Stimulated activated CD4-positive, alpha-beta T cell treated with anti-CD3 and anti-CD28 coated beads, Interleukin-4, amount 100 ng/mL, for 24 hours (primary cell): ENCODE results near the gene YIPF1.
"Not testable (repeated sequence)": the region's sequence is repeated elsewhere in the genome, so short reads cannot be mapped to it uniquely, and the experiment has no call there.

ENCODE experiments used
- DNase-seq: peaks from one replicate; pipeline ENCODE4 v3.0.0-alpha.2; 2020

YIPF1 gene

GRCh38 chr1:53893999-53894636 is 4.5 kb upstream of the YIPF1 start, which contains the start of gene DIO1:
Gene DIO1, plus strand, starts transcription at chr1:53894187. Its CDS starts 24 bp downstream, at chr1:53894211.
- no peak for DNase-seq

DNA sequence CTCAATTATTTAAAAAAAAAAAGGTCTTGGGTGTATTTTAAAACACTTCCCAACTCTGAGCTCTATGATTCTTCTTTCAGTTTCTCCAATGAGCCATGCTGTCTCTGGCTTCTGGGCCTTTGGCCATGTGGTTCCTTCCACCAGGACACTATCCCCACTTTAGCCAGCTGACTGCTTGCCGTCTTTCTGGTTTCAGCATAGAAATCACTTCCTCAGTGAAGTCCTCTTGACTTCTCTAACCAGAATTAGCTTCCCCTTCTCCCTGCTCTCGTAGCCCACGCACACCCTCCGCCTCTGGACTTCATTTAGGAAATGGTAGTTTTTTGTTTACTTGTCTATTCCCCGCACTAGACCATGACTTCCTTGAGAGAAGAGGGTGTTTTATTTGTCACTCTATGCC is 3.3 kb upstream of the YIPF1 start:
- no peak for DNase-seq

DNA sequence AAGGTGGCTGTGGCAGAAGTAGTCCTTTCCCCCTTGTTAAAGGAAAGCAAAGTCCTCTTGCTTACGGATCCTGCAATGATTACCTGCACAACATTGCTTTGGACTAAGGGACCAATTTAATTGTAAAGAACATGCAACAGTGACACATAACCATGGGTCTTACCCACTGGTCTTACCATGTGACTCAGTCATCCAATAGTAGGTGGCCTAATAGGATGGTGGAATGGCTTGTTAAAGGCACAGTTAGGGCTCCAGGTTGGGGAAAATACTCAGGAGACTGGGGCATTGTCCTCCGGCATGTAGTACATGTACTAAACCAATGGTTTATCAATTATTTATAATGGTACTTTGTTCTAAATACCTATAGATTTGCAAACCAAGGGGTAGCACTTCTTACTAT is 2.1 kb upstream of the YIPF1 start:
- DNase-seq: no peak

- no peak for DNase-seq
Observed at GRCh38 chr1:53891018-53891417, 1.4 kb upstream of the YIPF1 start.

GRCh38 chr1:53890522-53890941 is 935 bp upstream of the YIPF1 start:
- peak; percentile 18 for DNase-seq

DNA sequence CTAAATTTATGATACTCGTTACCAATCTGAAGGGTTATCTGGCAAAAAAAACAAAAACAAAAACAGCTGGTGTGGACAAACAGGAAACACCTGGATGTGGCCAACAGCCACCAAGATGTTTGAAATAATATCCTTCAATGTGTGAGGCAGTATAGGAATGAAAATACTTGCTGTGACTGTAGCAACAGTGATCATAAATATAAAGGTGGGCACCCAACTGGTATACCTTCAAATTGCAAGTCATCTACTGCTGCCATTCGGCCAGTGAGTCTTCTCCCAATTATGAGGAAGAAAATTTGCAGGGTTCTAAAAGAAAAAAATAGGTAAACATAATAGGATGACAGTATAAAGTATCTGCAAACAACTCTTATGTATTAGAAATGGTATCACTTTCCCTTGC is 916 bp downstream of the YIPF1 start:
- no peak for DNase-seq

- DNase-seq: not testable (repeated sequence)
Observed at GRCh38 chr1:53883600-53883999, 6.0 kb downstream of the YIPF1 start.

GRCh38 chr1:53881853-53882252 is 7.7 kb downstream of the YIPF1 start:
- DNase-seq: not testable (repeated sequence)

GRCh38 chr1:53878492-53879105 is 11.0 kb downstream of the YIPF1 start:
- no peak for DNase-seq

DNA sequence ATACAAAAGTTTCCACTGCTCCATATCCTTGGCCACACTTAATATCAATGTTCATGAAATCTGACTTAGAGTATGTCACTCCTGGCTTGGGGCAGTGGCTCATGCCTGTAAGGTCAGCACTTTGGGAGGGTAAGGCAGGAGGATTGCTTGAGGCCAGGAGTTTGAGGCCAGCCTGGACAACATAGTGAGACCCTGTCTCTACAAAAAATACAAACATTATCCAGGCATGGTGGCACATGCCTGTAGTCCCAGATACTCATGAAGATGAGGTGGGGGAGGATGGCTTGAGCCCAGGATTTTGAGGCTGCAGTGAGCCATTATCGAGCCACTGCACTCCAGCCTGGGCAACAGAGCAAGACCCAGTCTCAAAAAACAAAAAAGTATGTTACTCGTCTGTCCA is 14.4 kb downstream of the YIPF1 start:
- not testable (repeated sequence) for DNase-seq

DNA sequence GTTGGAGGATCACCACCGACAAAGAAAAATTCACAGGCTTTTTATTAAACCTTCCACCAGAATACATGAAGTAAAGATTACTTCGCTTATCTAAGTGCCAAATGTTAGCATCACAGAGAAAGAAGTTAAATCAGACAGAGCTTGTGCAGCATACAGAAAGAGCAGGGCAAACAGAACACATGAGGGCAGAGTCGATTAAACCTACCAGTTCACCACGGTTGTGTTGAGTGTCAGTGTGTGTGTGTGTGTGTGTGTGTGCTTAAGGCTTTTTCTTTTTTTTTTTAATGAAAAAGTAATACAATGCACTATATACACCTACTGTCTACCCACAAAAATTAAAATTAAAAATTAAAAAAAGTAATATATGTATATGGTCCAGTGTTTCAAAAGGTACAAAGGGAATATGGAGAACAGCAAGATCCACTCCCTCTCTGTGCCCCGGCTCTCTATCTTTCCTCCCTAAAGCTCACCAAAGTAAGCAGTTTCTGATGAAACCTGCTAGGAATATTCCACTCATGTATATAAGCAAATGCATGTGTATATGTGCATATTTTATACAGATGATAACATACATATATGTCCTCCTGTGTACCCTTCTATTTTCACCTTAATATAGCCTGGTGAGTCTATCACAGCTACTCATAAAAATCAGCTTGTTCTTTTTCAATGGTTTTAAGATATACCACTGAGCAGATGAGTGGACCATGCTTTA is 17.7 kb downstream of the YIPF1 start:
- no peak for DNase-seq

DNA sequence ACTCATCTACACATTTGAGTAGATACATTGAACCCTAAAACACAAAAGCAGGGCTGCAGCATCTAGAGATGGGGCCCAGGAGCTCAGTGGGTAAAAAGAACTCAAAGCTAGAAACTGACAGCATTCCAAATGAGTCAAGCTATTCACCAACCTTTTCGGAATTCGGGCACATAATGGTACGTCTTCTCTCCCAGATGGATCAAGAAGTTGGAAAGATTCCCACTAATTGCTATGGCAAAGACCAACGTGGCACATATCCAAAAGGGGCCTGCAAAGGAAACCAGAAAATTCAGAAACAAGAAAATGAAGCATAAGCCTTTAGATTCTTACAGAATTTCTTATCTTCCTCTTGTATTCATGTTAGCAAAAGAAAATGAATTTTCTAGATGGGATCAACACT is 18.4 kb downstream of the YIPF1 start:
- no peak for DNase-seq

GRCh38 chr1:53869454-53870117 is 20.0 kb downstream of the YIPF1 start:
- DNase-seq: no peak

- no peak for DNase-seq
Observed at GRCh38 chr1:53868565-53868964, 21.0 kb downstream of the YIPF1 start.

- DNase-seq: no peak
Observed at GRCh38 chr1:53862507-53862906, 27.1 kb downstream of the YIPF1 start.

- peak; percentile 62 for DNase-seq
Observed at GRCh38 chr1:53860967-53861411, 28.6 kb downstream of the YIPF1 start.

- DNase-seq: no peak
Observed at GRCh38 chr1:53851571-53852285, 37.9 kb downstream of the YIPF1 start.

DNA sequence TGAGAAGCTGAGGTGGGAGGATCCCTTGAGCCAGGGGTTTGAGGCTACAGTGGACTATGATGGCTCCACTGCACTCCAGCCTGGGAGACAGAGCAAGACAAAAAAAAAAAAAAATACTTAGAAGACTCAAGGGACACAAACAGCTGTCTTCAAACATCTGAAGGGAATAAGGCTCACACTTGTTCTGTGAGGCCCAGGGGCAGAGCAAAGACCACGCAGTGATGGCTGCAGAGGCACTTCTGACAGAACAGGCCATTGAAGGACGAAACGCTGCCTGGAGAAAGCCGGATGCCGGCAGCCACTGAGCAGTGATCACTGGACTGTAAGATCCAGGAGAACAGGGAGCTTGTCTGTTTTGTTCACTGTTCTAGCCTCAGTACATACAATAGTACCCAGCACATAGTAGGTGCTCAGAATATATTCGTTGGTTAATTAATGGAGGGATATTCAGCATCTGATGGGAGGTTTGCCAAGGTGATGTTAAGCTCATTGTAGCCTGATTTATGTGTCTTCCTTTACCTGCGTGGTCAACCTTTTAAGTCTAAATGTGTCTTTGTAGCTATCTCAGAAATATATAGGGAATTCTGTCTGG is 39.4 kb downstream of the YIPF1 start:
- DNase-seq: no peak

GRCh38 chr1:53847980-53848379 is 41.6 kb downstream of the YIPF1 start:
- DNase-seq: no peak

- DNase-seq: no peak
Observed at GRCh38 chr1:53842347-53842746, 47.2 kb downstream of the YIPF1 start.

GRCh38 chr1:53838654-53838974 is 51.0 kb downstream of the YIPF1 start:
- no peak for DNase-seq

GRCh38 chr1:53837924-53838653 is 51.5 kb downstream of the YIPF1 start, which contains the start of gene NDC1:
Gene NDC1, minus strand, starts transcription at chr1:53838296. Its CDS starts 35 bp downstream, at chr1:53838261.
- DNase-seq: peak; percentile 89
